ENCODE results near the gene SUN1. TPM values are rescaled to one million over a fixed set of nuclear protein-coding genes. Genes with fewer than 3 reads are reported as not detected.

SUN1 gene
- total RNA-seq, 2 experiments from 2014 or later = 104 to 108 TPM

- no peak for DNase-seq
- Mint-ChIP-seq H3K4me1 (ENCODE audit: low read depth) (no peaks in the 10 kb centered on the region), H3K27ac (no peak overlapping the region), H3K4me3 (no peak overlapping the region), H3K9me3 (no peaks in the 10 kb centered on the region), H3K27me3 (no peaks in the 10 kb centered on the region), H3K36me3 (ENCODE audit: low read depth) (peaks cover 78% of the 10 kb centered on the region)
- Histone ChIP-seq H3K4me1 (ENCODE audit: insufficient read depth, low read length) (no peaks in the 10 kb centered on the region), H3K4me3 (ENCODE audit: low read length) (no peak overlapping the region), H3K36me3 (ENCODE audit: insufficient read depth, low read length) (peaks cover 65% of the 10 kb centered on the region), H3K27me3 (ENCODE audit: control insufficient read depth in 1 of 2, insufficient read depth in 2 of 2, low read length in 2 of 2) (no peaks in the 10 kb centered on the region), H3K9me3 (ENCODE audit: control insufficient read depth in 1 of 2, insufficient read depth in 1 of 2, low read length in 2 of 2) (peaks cover 0 to 12% of the 10 kb centered on the region in 2 experiments), H3K27ac (ENCODE audit: low read depth in 1 of 2, low read length in 2 of 2) (no peak overlapping the region)
- ATAC-seq (ENCODE audit: poor library complexity) = no peak
- TF ChIP-seq CTCF (IDR thresholded peaks at IDR 0.05) = no peak
- ChIA-PET POLR2A (no interaction called here), CTCF (no interaction called here)
- intact Hi-C loops (cut with DNase I, micrococcal nuclease) = no loop called here
These were observed 11.0 kb downstream of the SUN1 start for GRCh38 chr7:843230-843629.

- Histone ChIP-seq H3K27ac (ENCODE audit: low read depth in 1 of 2, low read length in 2 of 2) (no peak overlapping the region), H3K4me1 (ENCODE audit: insufficient read depth, low read length) (no peaks in the 10 kb centered on the region), H3K36me3 (ENCODE audit: insufficient read depth, low read length) (peaks cover 65% of the 10 kb centered on the region), H3K4me3 (ENCODE audit: low read length) (no peak overlapping the region), H3K9me3 (ENCODE audit: control insufficient read depth in 1 of 2, insufficient read depth in 1 of 2, low read length in 2 of 2) (peaks cover 0 to 12% of the 10 kb centered on the region in 2 experiments), H3K27me3 (ENCODE audit: control insufficient read depth in 1 of 2, insufficient read depth in 2 of 2, low read length in 2 of 2) (no peaks in the 10 kb centered on the region)
- DNase-seq (no peak), ATAC-seq (ENCODE audit: poor library complexity) (no peak)
- Mint-ChIP-seq H3K9me3 (no peaks in the 10 kb centered on the region), H3K4me1 (ENCODE audit: low read depth) (no peaks in the 10 kb centered on the region), H3K27me3 (no peaks in the 10 kb centered on the region), H3K36me3 (ENCODE audit: low read depth) (peaks cover 78% of the 10 kb centered on the region), H3K27ac (no peak overlapping the region), H3K4me3 (no peak overlapping the region)
- CTCF ChIA-PET = no interaction called here
- TF ChIP-seq CTCF (IDR thresholded peaks at IDR 0.05) = no peak
- POLR2A ChIA-PET = no interaction called here
- intact Hi-C loops (cut with DNase I, micrococcal nuclease) = no loop called here
These were observed 11.8 kb downstream of the SUN1 start for GRCh38 chr7:844043-844442.

GRCh38 chr7:844514-844913 is 12.2 kb downstream of the SUN1 start:
- H3K27me3 ChIP-seq (ENCODE audit: control insufficient read depth in 1 of 2, insufficient read depth in 2 of 2, low read length in 2 of 2) = no peaks in the 10 kb centered on the region
- peaks cover 0 to 12% of the 10 kb centered on the region in 2 experiments for H3K9me3 ChIP-seq (ENCODE audit: control insufficient read depth in 1 of 2, insufficient read depth in 1 of 2, low read length in 2 of 2)
- DNase-seq (no peak), ATAC-seq (ENCODE audit: poor library complexity) (no peak)
- ChIA-PET POLR2A (no interaction called here), CTCF (no interaction called here)
- H3K36me3 Mint-ChIP-seq (ENCODE audit: low read depth) = peaks cover 78% of the 10 kb centered on the region
- H3K27me3 Mint-ChIP-seq = no peaks in the 10 kb centered on the region
- no peaks in the 10 kb centered on the region for H3K9me3 Mint-ChIP-seq
- H3K4me3 ChIP-seq (ENCODE audit: low read length) = no peak overlapping the region
- no peak overlapping the region for H3K27ac ChIP-seq (ENCODE audit: low read depth in 1 of 2, low read length in 2 of 2)
- no peaks in the 10 kb centered on the region for H3K4me1 Mint-ChIP-seq (ENCODE audit: low read depth)
- H3K27ac Mint-ChIP-seq = no peak overlapping the region
- no peak for TF ChIP-seq CTCF (IDR thresholded peaks at IDR 0.05)
- peaks cover 66% of the 10 kb centered on the region for H3K36me3 ChIP-seq (ENCODE audit: insufficient read depth, low read length)
- H3K4me1 ChIP-seq (ENCODE audit: insufficient read depth, low read length) = no peaks in the 10 kb centered on the region
- H3K4me3 Mint-ChIP-seq = no peak overlapping the region
- intact Hi-C loops (cut with DNase I, micrococcal nuclease) = no loop called here
